WTC11 (cell line): ENCODE results near the gene AASS. TPM values are rescaled to one million over a fixed set of nuclear protein-coding genes. Genes with fewer than 3 reads are reported as not detected.

Experiments
- ATF1 ChIP-seq: sonication (generic); formaldehyde crosslinking; IDR thresholded peaks from 2 replicates; pipeline ENCODE4 v1.8.1; 2023; ENCODE audit warnings: mild to moderate bottlenecking, moderate library complexity, missing genetic modification reagents
- CBFB ChIP-seq: sonication (generic); formaldehyde crosslinking; IDR thresholded peaks from 2 replicates; pipeline ENCODE4 v1.8.1; 2022; ENCODE audit warnings: mild to moderate bottlenecking, low read depth, missing genetic modification reagents
- CREB1 ChIP-seq: sonication (generic); formaldehyde crosslinking; IDR thresholded peaks from 2 replicates; pipeline ENCODE4 v1.8.0; 2023; ENCODE audit warnings: mild to moderate bottlenecking, missing genetic modification reagents
- ELF4 ChIP-seq: sonication (generic); formaldehyde crosslinking; IDR thresholded peaks from 2 replicates; pipeline ENCODE4 v1.8.1; 2022; ENCODE audit warnings: low read depth, mild to moderate bottlenecking, moderate library complexity, missing genetic modification reagents
- IRF2 ChIP-seq: sonication (generic); formaldehyde crosslinking; IDR thresholded peaks from 2 replicates; pipeline ENCODE4 v1.8.0; 2022; ENCODE audit warnings: low read depth, missing genetic modification reagents, borderline replicate concordance
- NFYB ChIP-seq: sonication (generic); formaldehyde crosslinking; conservative IDR thresholded peaks from 2 replicates; pipeline ENCODE4 v1.8.0; 2022; ENCODE audit warnings: low read depth, missing genetic modification reagents
- NR1H2 ChIP-seq: sonication (generic); formaldehyde crosslinking; IDR thresholded peaks from 2 replicates; pipeline ENCODE4 v1.9.0; 2021; ENCODE audit warnings: mild to moderate bottlenecking, moderate library complexity, missing genetic modification reagents
- NR2C2 ChIP-seq: sonication (generic); formaldehyde crosslinking; IDR thresholded peaks from 2 replicates; pipeline ENCODE4 v1.8.0; 2022; ENCODE audit warnings: mild to moderate bottlenecking, missing genetic modification reagents
- NR3C1 ChIP-seq: sonication (generic); formaldehyde crosslinking; conservative IDR thresholded peaks from 2 replicates; pipeline ENCODE4 v1.8.1; 2023; ENCODE audit warnings: low read depth, mild to moderate bottlenecking, missing genetic modification reagents
- OVOL2 ChIP-seq: fragments of 250-450 bp; sonication (Bioruptor Pico); IDR thresholded peaks from 2 replicates; pipeline ENCODE4 v1.9.0; 2021; ENCODE audit warnings: mild to moderate bottlenecking, borderline replicate concordance
- PRRX2 ChIP-seq: fragments of 250-450 bp; sonication (Bioruptor Pico); IDR thresholded peaks from 2 replicates; pipeline ENCODE4 v1.8.0; 2021; ENCODE audit warnings: mild to moderate bottlenecking
- SMAD3 ChIP-seq: sonication (generic); formaldehyde crosslinking; IDR thresholded peaks from 2 replicates; pipeline ENCODE4 v1.8.0; 2022; ENCODE audit warnings: missing genetic modification reagents, mild to moderate bottlenecking, borderline replicate concordance
- SOX15 ChIP-seq: fragments of 250-450 bp; sonication (Bioruptor Pico); IDR thresholded peaks from 2 replicates; pipeline ENCODE4 v1.9.0; 2021; ENCODE audit warnings: mild to moderate bottlenecking
- TCF7 ChIP-seq: sonication (generic); formaldehyde crosslinking; IDR thresholded peaks from 2 replicates; pipeline ENCODE4 v1.8.0; 2022; ENCODE audit warnings: mild to moderate bottlenecking, low read depth, missing genetic modification reagents, moderate library complexity
- TEAD1 ChIP-seq: sonication (generic); formaldehyde crosslinking; IDR thresholded peaks from 2 replicates; pipeline ENCODE4 v1.8.0; 2022; ENCODE audit warnings: mild to moderate bottlenecking, missing genetic modification reagents
- ZBTB21 ChIP-seq: sonication (generic); formaldehyde crosslinking; IDR thresholded peaks from 2 replicates; pipeline ENCODE4 v1.8.1; 2023; ENCODE audit warnings: mild to moderate bottlenecking, missing genetic modification reagents, borderline replicate concordance
- ZNF138 ChIP-seq: sonication (generic); formaldehyde crosslinking; conservative IDR thresholded peaks from 2 replicates; pipeline ENCODE4 v1.8.1; 2022; ENCODE audit warnings: mild to moderate bottlenecking, moderate library complexity, missing genetic modification reagents
- ZNF219 ChIP-seq: sonication (generic); formaldehyde crosslinking; IDR thresholded peaks from 2 replicates; pipeline ENCODE4 v1.8.0; 2023; ENCODE audit warnings: missing genetic modification reagents, mild to moderate bottlenecking, borderline replicate concordance
- ZNF317 ChIP-seq: sonication (generic); formaldehyde crosslinking; IDR thresholded peaks from 2 replicates; pipeline ENCODE4 v1.8.1; 2023; ENCODE audit warnings: low read depth, mild to moderate bottlenecking, moderate library complexity, missing genetic modification reagents, borderline replicate concordance
- ZNF423 ChIP-seq: fragments of 250-450 bp; sonication (Bioruptor Pico); IDR thresholded peaks from 2 replicates; pipeline ENCODE4 v2.1.2; 2022; ENCODE audit warnings: mild to moderate bottlenecking, moderate library complexity
- total RNA-seq: library from RNA; stranded (reverse); gene quantifications from 3 replicates; pipeline ENCODE4 v1.2.3, GENCODE V29; 2021
- TF ChIP-seq, protein P1 (sequence below): fragments of 250-450 bp; sonication (Bioruptor Pico); IDR thresholded peaks from 2 replicates; pipeline ENCODE4 v1.8.0; 2021; ENCODE audit warnings: mild to moderate bottlenecking
- TF ChIP-seq, protein P2 (sequence below): sonication (generic); formaldehyde crosslinking; IDR thresholded peaks from 2 replicates; pipeline ENCODE4 v1.8.1; 2022; ENCODE audit warnings: low read depth, missing genetic modification reagents, borderline replicate concordance
- TF ChIP-seq, protein P3 (sequence below): fragments of 250-450 bp; sonication (Bioruptor Pico); IDR thresholded peaks from 2 replicates; pipeline ENCODE4 v1.9.0; 2021; ENCODE audit warnings: mild to moderate bottlenecking
- TF ChIP-seq, protein P4 (sequence below): sonication (generic); formaldehyde crosslinking; conservative IDR thresholded peaks from 2 replicates; pipeline ENCODE4 v1.8.1; 2022; ENCODE audit warnings: mild to moderate bottlenecking, missing genetic modification reagents
- TF ChIP-seq, protein P5 (sequence below): fragments of 200-600 bp; IDR thresholded peaks from 2 replicates; pipeline ENCODE4 v1.8.0; 2022; ENCODE audit warnings: antibody characterized with exemption
- TF ChIP-seq, protein P6 (sequence below): sonication (generic); formaldehyde crosslinking; IDR thresholded peaks from 2 replicates; pipeline ENCODE4 v1.8.0; 2023; ENCODE audit warnings: mild to moderate bottlenecking, missing genetic modification reagents
- TF ChIP-seq, protein P7 (sequence below): fragments of 250-450 bp; sonication (Bioruptor Pico); IDR thresholded peaks from 2 replicates; pipeline ENCODE4 v2.1.2; 2022; ENCODE audit warnings: mild to moderate bottlenecking, moderate library complexity
- TF ChIP-seq, protein P8 (sequence below): sonication (generic); formaldehyde crosslinking; IDR thresholded peaks from 2 replicates; pipeline ENCODE4 v1.8.1; 2023; ENCODE audit warnings: mild to moderate bottlenecking, missing genetic modification reagents, moderate library complexity

AASS gene
- total RNA-seq, 1 experiment from 2014 or later, result 308 TPM

DNA sequence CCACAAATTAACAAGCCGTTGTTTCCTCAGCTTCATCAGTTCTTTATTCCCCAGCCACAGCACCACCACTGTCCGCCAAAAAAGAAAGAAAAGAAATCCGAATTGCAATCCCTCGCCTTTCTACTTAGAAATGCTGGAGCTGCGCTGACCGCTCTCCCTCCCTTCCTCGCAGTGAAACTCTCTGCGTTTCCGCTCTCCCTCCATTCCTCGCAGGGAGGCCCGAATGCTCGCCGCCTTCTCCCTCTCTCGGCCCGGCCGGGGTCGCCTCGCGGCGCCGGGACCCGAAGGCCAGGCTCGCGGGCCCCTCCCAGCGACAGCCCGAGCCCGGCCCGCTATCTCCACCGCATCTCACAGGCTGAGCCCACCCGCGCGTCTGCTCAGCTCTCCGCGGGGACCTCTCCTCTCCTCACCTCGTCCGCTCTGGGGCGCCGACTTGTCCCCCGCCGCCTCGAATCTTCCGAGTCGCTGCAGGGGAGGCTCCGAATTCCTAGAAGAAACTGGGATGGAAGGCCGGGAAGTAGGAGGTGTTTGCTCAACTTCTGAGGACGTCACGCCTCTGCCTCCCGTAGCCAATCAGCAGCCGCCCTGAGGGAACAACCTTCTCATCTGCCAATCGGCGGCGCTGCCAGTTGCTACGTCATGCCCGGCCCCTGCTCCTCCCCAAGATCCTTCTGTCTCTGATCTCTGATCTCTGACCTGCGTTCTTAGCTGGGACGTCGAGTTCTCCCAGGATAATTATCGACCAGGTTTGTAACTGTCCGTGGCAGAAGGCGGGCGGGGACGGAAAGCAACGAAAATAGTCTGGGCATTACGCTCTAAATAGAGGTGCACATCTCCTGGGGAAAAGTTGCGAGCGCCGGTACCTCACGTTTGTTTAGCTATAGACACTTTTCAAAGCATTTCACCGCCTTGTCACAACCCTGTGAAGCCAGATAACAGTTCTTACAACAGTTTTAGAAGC, at the start of gene AASS (continued):
- TF ChIP-seq NFYB, result peak; percentile 81
- TF ChIP-seq ZNF423, result peak; percentile 61; the same call in 1 of the 2 replicates
- TF ChIP-seq PRRX2 (CRISPR knock-in tag), result no peak
- TF ChIP-seq CBFB (CRISPR knock-in tag), result 0 out of 2 replicates have a peak, but pooled peaks have one; percentile 73
- no peak for TF ChIP-seq NR3C1
- peak; percentile 43; the same call in 1 of the 2 replicates for TF ChIP-seq TEAD1 (CRISPR knock-in tag)
- TF ChIP-seq, protein P1, sequence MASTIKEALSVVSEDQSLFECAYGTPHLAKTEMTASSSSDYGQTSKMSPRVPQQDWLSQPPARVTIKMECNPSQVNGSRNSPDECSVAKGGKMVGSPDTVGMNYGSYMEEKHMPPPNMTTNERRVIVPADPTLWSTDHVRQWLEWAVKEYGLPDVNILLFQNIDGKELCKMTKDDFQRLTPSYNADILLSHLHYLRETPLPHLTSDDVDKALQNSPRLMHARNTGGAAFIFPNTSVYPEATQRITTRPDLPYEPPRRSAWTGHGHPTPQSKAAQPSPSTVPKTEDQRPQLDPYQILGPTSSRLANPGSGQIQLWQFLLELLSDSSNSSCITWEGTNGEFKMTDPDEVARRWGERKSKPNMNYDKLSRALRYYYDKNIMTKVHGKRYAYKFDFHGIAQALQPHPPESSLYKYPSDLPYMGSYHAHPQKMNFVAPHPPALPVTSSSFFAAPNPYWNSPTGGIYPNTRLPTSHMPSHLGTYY (CRISPR knock-in tag), result no peak
- TF ChIP-seq OVOL2 (CRISPR knock-in tag), result no peak
- TF ChIP-seq, protein P2, sequence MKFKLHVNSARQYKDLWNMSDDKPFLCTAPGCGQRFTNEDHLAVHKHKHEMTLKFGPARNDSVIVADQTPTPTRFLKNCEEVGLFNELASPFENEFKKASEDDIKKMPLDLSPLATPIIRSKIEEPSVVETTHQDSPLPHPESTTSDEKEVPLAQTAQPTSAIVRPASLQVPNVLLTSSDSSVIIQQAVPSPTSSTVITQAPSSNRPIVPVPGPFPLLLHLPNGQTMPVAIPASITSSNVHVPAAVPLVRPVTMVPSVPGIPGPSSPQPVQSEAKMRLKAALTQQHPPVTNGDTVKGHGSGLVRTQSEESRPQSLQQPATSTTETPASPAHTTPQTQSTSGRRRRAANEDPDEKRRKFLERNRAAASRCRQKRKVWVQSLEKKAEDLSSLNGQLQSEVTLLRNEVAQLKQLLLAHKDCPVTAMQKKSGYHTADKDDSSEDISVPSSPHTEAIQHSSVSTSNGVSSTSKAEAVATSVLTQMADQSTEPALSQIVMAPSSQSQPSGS (CRISPR knock-in tag), result no peak
- TF ChIP-seq SMAD3 (CRISPR knock-in tag), result no peak
- no peak for TF ChIP-seq NR2C2
- no peak for TF ChIP-seq IRF2 (CRISPR knock-in tag)
- TF ChIP-seq ZBTB21 (CRISPR knock-in tag), result peak; percentile 85; the same call in 1 of the 2 replicates
- TF ChIP-seq ZNF219 (CRISPR knock-in tag), result no peak; the same call in 1 of the 2 replicates
- TF ChIP-seq, protein P3, sequence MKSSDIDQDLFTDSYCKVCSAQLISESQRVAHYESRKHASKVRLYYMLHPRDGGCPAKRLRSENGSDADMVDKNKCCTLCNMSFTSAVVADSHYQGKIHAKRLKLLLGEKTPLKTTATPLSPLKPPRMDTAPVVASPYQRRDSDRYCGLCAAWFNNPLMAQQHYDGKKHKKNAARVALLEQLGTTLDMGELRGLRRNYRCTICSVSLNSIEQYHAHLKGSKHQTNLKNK (CRISPR knock-in tag), result no peak
- TF ChIP-seq, protein P4, sequence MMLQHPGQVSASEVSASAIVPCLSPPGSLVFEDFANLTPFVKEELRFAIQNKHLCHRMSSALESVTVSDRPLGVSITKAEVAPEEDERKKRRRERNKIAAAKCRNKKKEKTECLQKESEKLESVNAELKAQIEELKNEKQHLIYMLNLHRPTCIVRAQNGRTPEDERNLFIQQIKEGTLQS, result no peak
- TF ChIP-seq, protein P5, sequence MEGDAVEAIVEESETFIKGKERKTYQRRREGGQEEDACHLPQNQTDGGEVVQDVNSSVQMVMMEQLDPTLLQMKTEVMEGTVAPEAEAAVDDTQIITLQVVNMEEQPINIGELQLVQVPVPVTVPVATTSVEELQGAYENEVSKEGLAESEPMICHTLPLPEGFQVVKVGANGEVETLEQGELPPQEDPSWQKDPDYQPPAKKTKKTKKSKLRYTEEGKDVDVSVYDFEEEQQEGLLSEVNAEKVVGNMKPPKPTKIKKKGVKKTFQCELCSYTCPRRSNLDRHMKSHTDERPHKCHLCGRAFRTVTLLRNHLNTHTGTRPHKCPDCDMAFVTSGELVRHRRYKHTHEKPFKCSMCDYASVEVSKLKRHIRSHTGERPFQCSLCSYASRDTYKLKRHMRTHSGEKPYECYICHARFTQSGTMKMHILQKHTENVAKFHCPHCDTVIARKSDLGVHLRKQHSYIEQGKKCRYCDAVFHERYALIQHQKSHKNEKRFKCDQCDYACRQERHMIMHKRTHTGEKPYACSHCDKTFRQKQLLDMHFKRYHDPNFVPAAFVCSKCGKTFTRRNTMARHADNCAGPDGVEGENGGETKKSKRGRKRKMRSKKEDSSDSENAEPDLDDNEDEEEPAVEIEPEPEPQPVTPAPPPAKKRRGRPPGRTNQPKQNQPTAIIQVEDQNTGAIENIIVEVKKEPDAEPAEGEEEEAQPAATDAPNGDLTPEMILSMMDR, result no peak
- TF ChIP-seq CREB1 (CRISPR knock-in tag), result no peak
- TF ChIP-seq NR1H2 (CRISPR knock-in tag), result no peak
- TF ChIP-seq ZNF317 (CRISPR knock-in tag), result no peak
- no peak; the same call in 1 of the 2 replicates for TF ChIP-seq ZNF138
- TF ChIP-seq, protein P6, sequence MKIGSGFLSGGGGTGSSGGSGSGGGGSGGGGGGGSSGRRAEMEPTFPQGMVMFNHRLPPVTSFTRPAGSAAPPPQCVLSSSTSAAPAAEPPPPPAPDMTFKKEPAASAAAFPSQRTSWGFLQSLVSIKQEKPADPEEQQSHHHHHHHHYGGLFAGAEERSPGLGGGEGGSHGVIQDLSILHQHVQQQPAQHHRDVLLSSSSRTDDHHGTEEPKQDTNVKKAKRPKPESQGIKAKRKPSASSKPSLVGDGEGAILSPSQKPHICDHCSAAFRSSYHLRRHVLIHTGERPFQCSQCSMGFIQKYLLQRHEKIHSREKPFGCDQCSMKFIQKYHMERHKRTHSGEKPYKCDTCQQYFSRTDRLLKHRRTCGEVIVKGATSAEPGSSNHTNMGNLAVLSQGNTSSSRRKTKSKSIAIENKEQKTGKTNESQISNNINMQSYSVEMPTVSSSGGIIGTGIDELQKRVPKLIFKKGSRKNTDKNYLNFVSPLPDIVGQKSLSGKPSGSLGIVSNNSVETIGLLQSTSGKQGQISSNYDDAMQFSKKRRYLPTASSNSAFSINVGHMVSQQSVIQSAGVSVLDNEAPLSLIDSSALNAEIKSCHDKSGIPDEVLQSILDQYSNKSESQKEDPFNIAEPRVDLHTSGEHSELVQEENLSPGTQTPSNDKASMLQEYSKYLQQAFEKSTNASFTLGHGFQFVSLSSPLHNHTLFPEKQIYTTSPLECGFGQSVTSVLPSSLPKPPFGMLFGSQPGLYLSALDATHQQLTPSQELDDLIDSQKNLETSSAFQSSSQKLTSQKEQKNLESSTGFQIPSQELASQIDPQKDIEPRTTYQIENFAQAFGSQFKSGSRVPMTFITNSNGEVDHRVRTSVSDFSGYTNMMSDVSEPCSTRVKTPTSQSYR (CRISPR knock-in tag), result no peak
- TF ChIP-seq, protein P7, sequence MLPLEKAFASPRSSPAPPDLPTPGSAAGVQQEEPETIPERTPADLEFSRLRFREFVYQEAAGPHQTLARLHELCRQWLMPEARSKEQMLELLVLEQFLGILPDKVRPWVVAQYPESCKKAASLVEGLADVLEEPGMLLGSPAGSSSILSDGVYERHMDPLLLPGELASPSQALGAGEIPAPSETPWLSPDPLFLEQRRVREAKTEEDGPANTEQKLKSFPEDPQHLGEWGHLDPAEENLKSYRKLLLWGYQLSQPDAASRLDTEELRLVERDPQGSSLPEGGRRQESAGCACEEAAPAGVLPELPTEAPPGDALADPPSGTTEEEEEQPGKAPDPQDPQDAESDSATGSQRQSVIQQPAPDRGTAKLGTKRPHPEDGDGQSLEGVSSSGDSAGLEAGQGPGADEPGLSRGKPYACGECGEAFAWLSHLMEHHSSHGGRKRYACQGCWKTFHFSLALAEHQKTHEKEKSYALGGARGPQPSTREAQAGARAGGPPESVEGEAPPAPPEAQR (CRISPR knock-in tag), result no peak
- TF ChIP-seq, protein P8, sequence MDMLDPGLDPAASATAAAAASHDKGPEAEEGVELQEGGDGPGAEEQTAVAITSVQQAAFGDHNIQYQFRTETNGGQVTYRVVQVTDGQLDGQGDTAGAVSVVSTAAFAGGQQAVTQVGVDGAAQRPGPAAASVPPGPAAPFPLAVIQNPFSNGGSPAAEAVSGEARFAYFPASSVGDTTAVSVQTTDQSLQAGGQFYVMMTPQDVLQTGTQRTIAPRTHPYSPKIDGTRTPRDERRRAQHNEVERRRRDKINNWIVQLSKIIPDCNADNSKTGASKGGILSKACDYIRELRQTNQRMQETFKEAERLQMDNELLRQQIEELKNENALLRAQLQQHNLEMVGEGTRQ (CRISPR knock-in tag), result peak; percentile 7; the same call in 1 of the 2 replicates
- TF ChIP-seq ATF1 (CRISPR knock-in tag), result peak; percentile 53; the same call in 1 of the 2 replicates
- no peak for TF ChIP-seq SOX15
- TF ChIP-seq TCF7 (CRISPR knock-in tag), result no peak
- TF ChIP-seq ELF4 (CRISPR knock-in tag), result no peak
